GM13977 (cell line): Measurements from ENCODE around the gene ATP2B3.

Experiments
- DNase-seq: peaks from one replicate; pipeline ENCODE4 v3.0.0; 2012; ENCODE audit warnings: low spot score
- in situ Hi-C: fragments of 300-500 bp; cut with MboI; formaldehyde crosslinking; loops from one replicate; pipeline ENCODE4 v1.12.0; 2022; ENCODE audit warnings: low sequenced_read_pairs, low pct_unique_long_range_greater_than_20kb, mixed read lengths, inconsistent platforms; ENCODE audit not compliant: unreplicated experiment
- TF ChIP-seq, protein P1 (sequence below): IDR thresholded peaks from 2 replicates; pipeline ENCODE4 v1.5.1; 2012; ENCODE audit warnings: mild to moderate bottlenecking, control low read depth; ENCODE audit not compliant: insufficient read depth; ENCODE audit errors: extremely low read depth, missing control alignments

Gene ATP2B3

DNA sequence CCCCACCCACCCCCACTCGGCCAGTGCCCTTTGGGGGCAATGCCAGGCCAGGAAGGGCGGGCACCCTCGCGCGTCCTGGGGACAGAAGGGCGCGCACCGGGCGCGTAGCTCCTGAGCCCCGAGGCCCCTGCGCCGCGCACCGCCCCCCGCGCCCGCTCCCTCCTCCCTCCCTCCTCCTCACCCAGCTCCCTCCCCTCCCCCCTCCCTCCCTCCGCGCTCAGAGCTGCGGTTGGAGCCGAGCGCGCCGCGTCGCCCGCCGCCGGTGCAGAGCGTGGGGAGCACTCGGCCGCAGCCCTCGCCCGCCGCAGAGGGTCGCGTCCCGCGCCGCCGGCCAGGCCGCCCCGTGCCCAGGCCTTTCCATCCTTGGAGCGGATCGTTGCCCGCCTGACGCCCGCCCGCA lies at the start of gene ATP2B3:
ATP2B3 (plus strand) TSS at position 220 of the 400 bp plus-strand sequence. CDS start 18,606 bp downstream, outside the sequence.
- TF ChIP-seq, protein P1, sequence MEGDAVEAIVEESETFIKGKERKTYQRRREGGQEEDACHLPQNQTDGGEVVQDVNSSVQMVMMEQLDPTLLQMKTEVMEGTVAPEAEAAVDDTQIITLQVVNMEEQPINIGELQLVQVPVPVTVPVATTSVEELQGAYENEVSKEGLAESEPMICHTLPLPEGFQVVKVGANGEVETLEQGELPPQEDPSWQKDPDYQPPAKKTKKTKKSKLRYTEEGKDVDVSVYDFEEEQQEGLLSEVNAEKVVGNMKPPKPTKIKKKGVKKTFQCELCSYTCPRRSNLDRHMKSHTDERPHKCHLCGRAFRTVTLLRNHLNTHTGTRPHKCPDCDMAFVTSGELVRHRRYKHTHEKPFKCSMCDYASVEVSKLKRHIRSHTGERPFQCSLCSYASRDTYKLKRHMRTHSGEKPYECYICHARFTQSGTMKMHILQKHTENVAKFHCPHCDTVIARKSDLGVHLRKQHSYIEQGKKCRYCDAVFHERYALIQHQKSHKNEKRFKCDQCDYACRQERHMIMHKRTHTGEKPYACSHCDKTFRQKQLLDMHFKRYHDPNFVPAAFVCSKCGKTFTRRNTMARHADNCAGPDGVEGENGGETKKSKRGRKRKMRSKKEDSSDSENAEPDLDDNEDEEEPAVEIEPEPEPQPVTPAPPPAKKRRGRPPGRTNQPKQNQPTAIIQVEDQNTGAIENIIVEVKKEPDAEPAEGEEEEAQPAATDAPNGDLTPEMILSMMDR = no peak
- in situ Hi-C loops = no loop called here
- DNase-seq = no peak

DNA sequence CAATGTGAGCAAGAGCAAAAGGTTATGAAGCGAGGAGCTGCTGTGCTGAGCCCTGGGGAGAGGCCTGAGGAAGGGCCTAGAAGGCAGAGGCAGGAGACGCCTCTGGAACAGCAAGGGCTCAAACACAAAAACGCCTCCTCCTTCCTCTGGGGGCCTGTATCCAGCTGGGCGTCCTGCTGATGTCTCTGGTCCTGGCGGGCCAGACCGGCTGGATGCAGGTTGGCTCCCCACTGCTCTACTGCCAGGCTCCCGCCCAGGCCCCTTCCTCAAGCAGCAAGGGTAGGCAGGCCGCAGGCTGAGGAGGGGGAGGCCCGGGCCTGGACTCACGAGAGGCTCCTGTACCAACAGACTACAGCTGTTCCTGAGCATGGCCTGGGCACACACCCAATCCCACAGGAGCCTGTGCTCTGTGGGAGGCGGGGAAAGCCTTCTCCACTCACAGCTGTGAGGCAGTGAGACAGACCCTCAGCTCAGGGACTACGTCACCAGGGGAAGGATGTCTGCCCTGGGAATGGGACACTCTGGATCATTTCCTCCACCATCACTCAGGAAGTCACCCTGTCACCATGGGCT lies 49.3 kb upstream of the ATP2B3 start:
- DNase-seq = no peak
- TF ChIP-seq, protein P1 = no peak
- in situ Hi-C loops = no loop called here

DNA sequence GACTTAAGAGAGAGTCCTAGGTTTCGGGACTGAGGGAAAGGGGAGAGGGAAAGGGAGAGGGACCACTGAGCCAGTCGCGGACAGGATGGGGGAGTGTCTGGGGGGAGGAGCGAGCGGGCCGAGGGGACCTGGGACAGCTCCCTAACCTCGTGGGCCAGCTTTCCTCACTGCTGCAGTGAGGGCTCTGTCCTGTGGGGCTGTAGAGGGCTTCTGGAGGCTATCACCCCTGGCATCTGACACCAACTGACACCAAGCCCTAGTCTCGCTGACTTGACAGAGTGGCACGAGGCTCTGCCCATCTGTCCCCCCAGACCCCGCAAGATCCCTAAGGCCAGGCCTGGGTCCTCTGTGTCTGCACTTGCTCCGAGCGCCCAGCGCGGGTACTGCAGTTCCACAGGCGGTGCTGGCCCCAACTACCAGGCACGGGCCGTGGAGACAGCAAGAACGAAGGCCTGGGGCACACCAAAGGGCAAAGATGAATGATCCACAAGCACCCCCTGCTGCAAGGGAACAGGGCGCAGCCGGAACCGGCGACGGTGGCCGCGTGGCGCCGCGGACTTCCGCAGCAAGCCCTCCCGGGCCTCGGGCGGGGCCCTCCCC lies 47.5 kb upstream of the ATP2B3 start:
- DNase-seq = no peak
- in situ Hi-C loops = no loop called here
- TF ChIP-seq, protein P1 = no peak

DNA sequence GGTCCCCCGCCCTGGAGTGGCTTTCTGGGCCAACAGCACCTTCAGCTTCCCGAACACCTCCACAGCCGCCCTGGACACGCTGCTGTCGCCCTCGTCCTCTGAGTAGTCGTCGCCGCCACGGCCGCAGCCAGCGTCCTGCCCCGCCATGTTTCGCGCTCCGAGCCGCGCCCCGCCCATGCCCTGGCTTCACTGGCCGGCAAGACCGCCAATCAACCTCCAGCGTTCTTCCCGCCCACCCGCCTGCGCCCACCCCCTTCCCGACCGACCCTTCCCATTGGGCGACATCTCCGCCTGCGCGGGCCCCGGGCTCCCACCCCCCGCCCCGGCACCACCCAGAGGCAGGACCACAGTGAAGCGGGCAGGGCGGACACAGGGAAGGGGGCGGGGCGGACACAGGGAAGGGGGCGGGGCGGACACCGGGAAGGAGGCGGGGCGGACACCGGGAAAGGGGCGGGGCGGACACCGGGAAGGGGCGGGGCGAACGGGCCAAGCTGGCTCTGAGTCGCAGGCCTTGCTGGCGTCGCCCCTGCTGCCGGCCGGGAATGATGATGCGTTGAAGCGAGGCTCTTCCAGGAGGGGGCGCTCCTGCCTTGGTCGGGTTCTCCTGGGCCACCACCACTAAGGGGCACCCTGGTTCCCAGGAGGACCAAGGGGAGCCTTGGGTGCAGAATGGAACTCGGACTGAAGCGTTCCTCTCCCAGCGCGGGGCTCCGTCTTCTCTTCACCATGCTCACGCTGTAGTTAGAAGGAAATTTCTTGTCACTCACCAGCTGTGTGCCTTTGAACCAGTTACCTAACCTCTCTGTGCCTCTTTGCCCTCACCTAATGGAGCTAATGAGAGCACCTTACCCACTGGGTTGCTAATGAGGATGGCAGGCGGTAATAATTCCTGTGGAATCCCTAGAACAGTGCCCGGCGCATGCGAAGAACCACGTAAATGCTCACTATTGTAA lies 46.8 kb upstream of the ATP2B3 start, which contains the start of gene HAUS7:
HAUS7 (minus strand) TSS at position 166 of the 953 bp plus-strand sequence; CDS start at position 147, 19 bp downstream.
- in situ Hi-C loops = no loop called here
- peak; percentile 96 for DNase-seq
- TF ChIP-seq, protein P1 = peak; percentile 68

DNA sequence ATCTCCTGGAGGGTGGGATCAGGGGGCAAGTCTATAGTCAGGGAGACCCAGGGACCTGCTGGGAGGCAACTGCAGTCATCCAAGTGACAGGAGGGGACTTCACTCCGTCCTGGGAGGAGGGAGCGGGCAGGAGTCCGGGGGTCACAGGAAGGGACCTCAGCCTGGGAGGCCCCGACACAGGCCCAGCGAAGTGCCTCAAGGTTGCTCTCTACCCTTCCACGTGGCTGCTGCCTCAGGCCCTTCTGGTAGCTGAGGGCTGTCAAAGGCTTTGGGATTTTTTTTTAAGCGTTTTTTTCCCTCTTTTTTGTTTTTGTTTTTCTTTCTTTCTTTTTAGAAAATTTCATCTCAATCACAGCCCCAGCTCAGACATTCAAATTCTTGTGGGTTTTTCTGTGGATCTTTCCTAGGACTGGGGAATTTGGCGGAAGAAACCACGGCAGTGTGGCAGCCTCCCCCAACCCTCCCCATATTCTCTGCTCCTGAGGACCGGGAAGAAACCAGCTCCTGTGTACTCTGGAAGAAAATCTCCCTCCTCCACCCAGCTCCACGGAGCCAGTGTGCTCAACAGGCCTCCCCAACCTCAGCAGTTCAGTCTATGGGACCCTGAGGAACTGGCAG lies 45.7 kb upstream of the ATP2B3 start:
- DNase-seq = no peak
- TF ChIP-seq, protein P1 = no peak
- in situ Hi-C loops = no loop called here

DNA sequence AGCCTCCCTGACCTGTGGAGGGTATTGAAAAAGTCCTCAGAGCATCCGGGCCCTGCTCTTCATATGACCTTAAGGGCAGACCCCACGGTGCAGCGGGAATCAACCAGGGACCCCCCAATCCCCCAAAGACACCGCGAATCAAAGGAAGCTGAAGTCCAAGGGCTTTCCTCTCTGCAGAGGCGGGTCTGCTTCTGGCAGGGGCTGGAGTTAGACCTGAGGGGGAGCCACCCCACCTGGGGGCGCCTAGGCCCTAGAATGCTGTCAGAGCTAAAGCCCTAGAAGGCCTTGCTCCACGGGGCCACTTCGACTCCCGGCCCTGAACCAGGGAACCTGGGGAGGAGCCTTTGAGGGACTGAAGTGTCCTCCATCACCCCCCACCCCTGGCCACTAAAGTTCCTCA lies 44.3 kb upstream of the ATP2B3 start:
- in situ Hi-C loops = no loop called here
- TF ChIP-seq, protein P1 = no peak
- no peak for DNase-seq
